Measurements from ENCODE around the gene RAD51D.

Gene RAD51D

DNA sequence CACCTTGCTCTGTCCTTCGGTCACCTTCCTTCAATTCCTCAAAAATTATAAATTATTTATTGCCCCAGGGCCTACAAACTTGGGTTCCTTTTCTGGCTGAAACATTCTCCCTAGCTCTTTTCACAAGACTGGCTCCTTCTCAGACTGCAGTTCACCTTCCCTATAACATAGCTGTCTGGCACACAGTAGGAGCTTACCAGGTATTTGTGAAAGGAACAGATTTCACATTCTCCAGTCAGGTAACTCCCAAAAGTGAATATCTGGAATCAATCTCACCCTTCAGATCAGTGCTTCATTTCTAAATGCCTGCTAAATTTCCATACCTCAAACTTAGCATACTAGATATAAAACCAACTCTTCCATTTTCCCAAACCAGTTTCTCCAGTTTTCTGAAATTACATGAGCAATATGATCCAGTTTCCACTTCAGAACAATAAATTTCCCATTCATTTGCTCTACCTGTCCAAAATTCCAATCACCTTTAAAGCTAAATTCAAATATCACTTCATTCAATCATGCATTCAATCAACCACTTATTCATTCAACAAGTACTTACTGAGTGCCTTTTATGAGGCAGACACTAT lies 62.2 kb downstream of the RAD51D start:
- no peak overlapping the region for H3K4me3 ChIP-seq (ENCODE audit: low read length)
- no peaks in the 10 kb centered on the region for H3K27me3 ChIP-seq (replicated peaks; ENCODE audit: insufficient read depth, low read length)
- H3K27ac ChIP-seq (ENCODE audit: low read length): no peak overlapping the region
- H3K4me1 ChIP-seq (ENCODE audit: low read length): peaks cover 8% of the 10 kb centered on the region
- H3F3A ChIP-seq (ENCODE audit: insufficient read depth, low read length): 0 out of 2 replicates have a peak, but pooled peaks cover under 1% of the 10 kb centered on the region
- H3K9ac ChIP-seq (ENCODE audit: low read length): no peak overlapping the region
- H3K4me2 ChIP-seq (ENCODE audit: low read depth, low read length): no peak overlapping the region
- no peaks in the 10 kb centered on the region for H3K9me2 ChIP-seq (replicated peaks; ENCODE audit: insufficient read depth, low read length)
- no peak overlapping the region for H2AFZ ChIP-seq (ENCODE audit: low read length)
- TF ChIP-seq EZH2phosphoT487 (IDR thresholded peaks at IDR 0.05; ENCODE audit: low read length): no peak
- no peak for TF ChIP-seq CTCF (IDR thresholded peaks at IDR 0.05; ENCODE audit: low read length)
- no peak for TF ChIP-seq EZH2 (optimal IDR thresholded peaks at IDR 0.05; ENCODE audit: low read depth, low read length)
- H3K36me3 ChIP-seq (replicated peaks; ENCODE audit: insufficient read depth, low read length): no peaks in the 10 kb centered on the region
- H4K20me1 ChIP-seq (ENCODE audit: insufficient read depth, low read length): no peaks in the 10 kb centered on the region
- DNase-seq: no peak
- no peaks in the 10 kb centered on the region for H3K9me3 ChIP-seq (replicated peaks; ENCODE audit: insufficient read depth, low read length)
- peaks cover 46% of the 10 kb centered on the region for H3K79me2 ChIP-seq (ENCODE audit: low read length)

GRCh38 chr17:35056013-35056412 lies 63.6 kb downstream of the RAD51D start:
- Histone ChIP-seq H3K9me2 (replicated peaks; ENCODE audit: insufficient read depth, low read length) (no peaks in the 10 kb centered on the region), H2AFZ (ENCODE audit: low read length) (no peak overlapping the region), H3K27ac (ENCODE audit: low read length) (no peak overlapping the region), H3K9ac (ENCODE audit: low read length) (no peak overlapping the region), H3K4me1 (ENCODE audit: low read length) (peaks cover 21% of the 10 kb centered on the region), H3K27me3 (replicated peaks; ENCODE audit: insufficient read depth, low read length) (no peaks in the 10 kb centered on the region), H4K20me1 (ENCODE audit: insufficient read depth, low read length) (no peaks in the 10 kb centered on the region), H3K79me2 (ENCODE audit: low read length) (peaks cover 37% of the 10 kb centered on the region), H3K4me3 (ENCODE audit: low read length) (no peak overlapping the region), H3K4me2 (ENCODE audit: low read depth, low read length) (no peak overlapping the region), H3K9me3 (replicated peaks; ENCODE audit: insufficient read depth, low read length) (no peaks in the 10 kb centered on the region), H3K36me3 (replicated peaks; ENCODE audit: insufficient read depth, low read length) (no peaks in the 10 kb centered on the region), H3F3A (ENCODE audit: insufficient read depth, low read length) (peaks cover 13% of the 10 kb centered on the region)
- TF ChIP-seq EZH2 (optimal IDR thresholded peaks at IDR 0.05; ENCODE audit: low read depth, low read length) (no peak), CTCF (IDR thresholded peaks at IDR 0.05; ENCODE audit: low read length) (no peak), EZH2phosphoT487 (IDR thresholded peaks at IDR 0.05; ENCODE audit: low read length) (no peak)
- DNase-seq: no peak

- no peak overlapping the region for H2AFZ ChIP-seq (ENCODE audit: low read length)
- H3K9me3 ChIP-seq (replicated peaks; ENCODE audit: insufficient read depth, low read length): no peaks in the 10 kb centered on the region
- no peak overlapping the region for H3K27ac ChIP-seq (ENCODE audit: low read length)
- DNase-seq: no peak
- no peak overlapping the region for H3K4me2 ChIP-seq (ENCODE audit: low read depth, low read length)
- no peaks in the 10 kb centered on the region for H3K9me2 ChIP-seq (replicated peaks; ENCODE audit: insufficient read depth, low read length)
- no peak overlapping the region for H3K9ac ChIP-seq (ENCODE audit: low read length)
- no peaks in the 10 kb centered on the region for H3K27me3 ChIP-seq (replicated peaks; ENCODE audit: insufficient read depth, low read length)
- H3K36me3 ChIP-seq (replicated peaks; ENCODE audit: insufficient read depth, low read length): no peaks in the 10 kb centered on the region
- H3F3A ChIP-seq (ENCODE audit: insufficient read depth, low read length): peaks cover 17% of the 10 kb centered on the region
- H3K79me2 ChIP-seq (ENCODE audit: low read length): peaks cover 41% of the 10 kb centered on the region
- TF ChIP-seq EZH2phosphoT487 (IDR thresholded peaks at IDR 0.05; ENCODE audit: low read length) (no peak), EZH2 (optimal IDR thresholded peaks at IDR 0.05; ENCODE audit: low read depth, low read length) (no peak), CTCF (IDR thresholded peaks at IDR 0.05; ENCODE audit: low read length) (no peak)
- no peaks in the 10 kb centered on the region for H4K20me1 ChIP-seq (ENCODE audit: insufficient read depth, low read length)
- H3K4me1 ChIP-seq (ENCODE audit: low read length): peaks cover 29% of the 10 kb centered on the region
- H3K4me3 ChIP-seq (ENCODE audit: low read length): no peak overlapping the region
Measured at GRCh38 chr17:35053204-35053603, 66.5 kb downstream of the RAD51D start.

Measured in MM.1S (cell line).